Fibroblast of skin of left biceps (primary cell): ENCODE data around the gene C19orf44.

Experiments
- DNase-seq, 2 experiments: peaks; one replicate each; pipeline ENCODE4 v3.0.0-alpha.2; 2013; ENCODE audit warnings: low read depth in 2 of 2

The C19orf44 gene

DNA sequence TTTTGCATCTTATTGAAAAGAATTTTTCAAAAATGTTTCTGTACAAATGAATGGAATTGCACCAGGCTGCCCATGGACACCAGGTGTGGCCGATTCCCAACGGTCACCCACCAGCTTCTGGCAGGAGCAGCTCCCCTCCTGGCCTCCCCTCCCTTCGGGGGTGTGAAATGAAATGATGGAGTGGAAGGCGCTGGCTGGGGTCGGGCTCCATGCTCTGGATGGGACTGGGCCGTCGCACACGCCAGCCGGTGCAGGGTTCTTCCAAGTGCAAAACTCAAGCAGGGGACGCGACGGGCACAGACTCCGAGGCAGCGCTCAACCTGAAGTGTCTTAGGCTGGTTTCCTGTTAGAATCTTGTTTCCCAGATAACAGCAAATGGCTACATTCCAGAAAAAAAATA is 21.9 kb downstream of the C19orf44 start:
- no peak for DNase-seq

DNA sequence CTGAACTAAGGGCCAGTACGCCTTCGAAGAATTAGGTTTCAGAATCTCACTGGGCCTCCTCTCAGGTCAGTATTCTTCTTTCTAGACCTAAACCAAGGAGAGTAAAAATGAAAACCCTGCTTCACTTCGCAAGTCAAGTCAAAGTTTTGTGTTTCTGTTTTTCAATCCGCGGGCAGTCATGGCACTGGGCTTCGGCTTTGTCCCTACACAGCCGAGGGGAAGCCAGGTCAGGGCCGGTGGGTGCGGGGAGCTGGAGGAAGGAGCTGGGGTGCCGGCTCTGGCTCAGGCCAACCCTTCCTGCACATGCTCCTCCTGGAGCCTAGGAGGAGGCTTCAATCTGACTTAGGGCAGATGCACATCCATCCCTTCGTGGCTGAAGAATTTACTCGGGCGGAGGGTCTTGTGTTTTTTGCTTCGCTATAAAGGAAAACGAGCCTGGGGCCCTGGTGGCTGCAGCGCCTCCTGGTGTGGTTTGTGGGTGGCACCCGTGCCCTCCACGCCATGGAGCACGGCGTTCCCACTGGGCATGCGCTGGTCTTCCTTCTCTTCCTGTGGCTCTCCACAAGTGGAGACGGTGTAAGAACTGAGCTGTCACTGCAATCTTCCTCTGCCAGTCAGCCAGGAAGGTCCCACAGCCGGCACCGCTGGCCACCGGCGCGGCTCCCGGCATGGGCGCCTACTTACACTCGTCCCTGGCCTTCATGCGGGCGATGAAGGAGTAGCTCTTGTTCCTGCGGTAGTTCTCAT is 22.5 kb downstream of the C19orf44 start:
- no peak for DNase-seq

DNA sequence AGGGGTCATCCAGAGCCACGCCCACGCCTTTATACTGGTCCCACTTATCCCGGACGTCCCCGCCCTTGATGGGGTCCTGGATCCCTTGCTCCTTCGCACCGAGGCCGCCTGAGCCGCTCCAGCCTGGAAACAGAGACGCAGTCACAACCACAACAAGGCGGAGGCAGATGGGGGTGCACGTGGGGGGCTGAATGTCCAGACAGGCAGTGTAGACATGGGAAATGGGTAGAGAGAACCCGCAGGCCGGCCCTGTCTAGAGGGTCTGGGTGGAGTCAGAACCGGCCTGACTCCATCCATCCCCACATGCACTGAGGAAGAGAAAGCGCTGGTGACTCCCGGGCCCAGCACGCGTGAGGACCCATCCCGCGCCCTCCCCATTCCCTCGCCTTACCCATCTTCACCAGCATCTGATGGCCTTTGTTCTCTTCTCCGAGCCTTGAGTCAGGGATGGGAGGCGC is 23.1 kb downstream of the C19orf44 start:
- no peak for DNase-seq

DNA sequence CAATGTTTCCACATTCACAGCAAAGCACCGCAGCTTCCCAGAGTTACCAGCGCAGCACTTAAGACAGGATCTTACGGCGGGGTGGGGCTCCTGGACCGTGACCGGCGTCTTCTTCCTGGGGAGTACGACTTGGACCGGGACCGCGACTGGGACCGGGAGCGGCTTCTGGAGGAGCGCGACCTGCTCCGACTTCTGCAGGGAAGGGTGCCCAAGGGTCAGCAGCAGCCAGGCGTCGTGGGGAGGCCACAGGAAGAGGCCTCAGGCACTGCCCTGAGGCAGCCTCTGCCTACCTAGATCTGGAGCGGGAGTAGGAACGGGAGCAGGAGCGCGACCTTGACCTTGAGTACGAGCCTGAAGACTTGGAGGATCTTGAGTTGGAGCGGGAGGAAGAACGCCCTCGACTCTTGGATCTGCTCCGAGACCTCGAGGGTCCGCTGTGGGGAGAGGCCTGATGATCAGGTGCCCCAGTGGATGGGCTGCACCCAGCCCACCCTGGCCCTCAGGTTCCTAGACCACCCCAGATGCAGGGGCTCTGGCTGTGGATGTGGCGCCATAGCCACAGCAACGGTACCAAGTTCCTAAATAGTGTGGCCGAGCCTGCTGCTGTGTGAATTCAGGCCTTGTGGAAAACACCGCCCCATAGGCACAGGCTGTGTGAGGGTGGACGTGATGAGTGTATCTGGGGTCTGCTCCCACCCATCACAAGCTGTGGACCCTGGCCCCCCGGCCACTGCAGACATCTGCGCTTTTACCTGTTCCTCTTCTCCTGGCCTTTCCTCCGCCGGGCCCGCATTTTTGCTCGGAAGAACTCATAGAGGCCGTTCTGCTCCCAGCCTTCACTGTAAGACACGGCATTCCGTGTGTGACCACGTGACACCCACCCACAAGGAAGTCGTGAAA is 24.1 kb downstream of the C19orf44 start:
- DNase-seq, result no peak

DNA sequence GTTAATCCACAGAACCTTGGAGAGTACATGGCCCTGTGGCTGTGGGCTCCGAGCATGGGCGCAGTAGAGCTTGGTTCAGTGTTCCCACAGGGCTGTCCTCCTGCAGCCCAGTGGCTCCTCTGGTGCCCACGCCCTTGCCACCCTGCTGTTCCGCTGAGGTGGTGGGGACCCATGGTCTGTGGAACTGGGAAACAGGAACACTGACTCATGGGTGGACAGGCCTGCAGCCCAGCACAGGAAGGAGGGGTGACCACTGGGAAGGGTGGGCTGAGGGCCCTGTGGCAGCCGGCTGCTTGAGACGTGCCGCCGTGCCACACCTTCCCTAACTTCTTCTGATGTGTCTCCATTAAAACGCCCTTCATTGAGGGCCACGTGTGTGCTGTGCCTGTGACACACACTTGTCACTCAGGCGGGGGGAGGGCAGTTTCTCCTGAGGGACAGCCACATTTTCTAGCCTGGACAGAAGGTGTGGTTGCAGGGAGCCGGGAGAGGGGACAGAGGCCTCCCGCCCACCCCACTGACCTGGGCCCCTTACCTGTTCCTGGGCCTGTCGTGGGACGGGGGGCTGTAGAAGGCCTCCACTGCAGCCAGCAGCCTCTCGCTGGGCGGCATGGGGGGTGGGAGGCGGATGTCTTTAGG is 24.9 kb downstream of the C19orf44 start:
- no peak for DNase-seq

DNA sequence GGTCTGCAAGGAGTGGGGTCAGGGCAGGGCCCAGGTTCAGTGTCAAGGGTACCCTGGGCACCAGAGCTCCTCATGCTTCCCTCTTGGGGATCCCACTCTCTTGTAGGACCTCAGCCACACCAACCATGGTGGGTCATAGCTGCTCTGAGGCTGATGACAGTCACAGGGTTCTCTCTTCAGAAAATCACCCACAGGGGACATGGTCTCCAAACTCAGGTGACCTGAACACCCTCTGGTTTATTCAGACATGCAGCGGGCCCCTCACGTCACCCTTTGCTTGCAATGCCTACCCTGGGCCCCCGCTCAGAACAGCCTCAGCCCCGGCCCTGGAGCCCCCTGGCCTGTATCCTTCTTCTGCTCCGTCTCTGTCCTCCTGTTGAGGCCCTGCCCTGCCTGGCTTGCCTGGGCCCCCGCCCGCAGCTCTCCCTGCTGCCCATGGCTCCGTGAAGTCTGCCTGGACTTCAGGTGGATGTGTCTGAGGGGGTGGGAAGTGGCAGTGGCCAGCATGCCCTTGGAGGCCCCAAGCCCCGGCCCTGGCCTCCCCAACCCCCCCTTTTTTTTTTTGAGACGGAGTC is 25.6 kb downstream of the C19orf44 start:
- no peak for DNase-seq

DNA sequence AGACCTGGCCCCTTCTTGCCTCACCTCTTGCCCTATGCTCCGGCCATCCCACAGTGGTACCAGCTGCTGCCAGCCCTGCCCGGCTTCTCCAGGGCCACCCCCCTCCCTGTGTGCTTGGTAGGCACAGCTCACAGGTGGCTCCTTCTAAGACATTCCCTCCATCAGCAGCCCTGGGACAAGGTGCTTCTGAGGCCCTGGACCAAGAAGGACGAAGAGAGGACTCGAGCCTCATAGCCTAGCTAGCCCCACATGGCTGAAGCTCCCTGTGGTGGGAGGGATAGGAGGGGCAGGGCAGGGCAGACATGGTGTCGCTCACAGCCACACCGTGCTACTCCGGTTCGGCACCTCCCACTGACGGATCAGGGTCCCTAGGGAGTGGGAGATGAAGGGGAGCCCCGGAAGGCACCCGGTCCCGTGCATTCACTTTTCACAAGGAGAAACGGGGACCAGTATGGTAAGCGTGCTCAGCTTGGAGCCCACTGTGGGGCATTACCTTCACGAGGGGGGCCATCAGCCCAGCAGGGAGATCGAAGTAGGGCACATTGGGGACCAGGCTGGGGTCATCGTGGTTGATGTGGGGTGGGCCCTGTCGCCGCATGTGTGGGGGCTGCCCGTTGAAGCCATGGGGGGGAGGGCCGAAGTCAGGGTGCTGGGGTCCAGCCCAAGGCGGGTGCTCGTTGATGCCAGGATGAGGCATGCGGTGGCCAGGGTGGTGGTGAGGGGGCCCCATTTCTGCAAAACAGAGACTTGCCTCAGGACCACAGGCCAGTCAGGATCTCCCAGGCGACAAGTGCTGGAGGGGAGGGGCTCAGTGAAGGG is 26.6 kb downstream of the C19orf44 start:
- DNase-seq, result no peak

DNA sequence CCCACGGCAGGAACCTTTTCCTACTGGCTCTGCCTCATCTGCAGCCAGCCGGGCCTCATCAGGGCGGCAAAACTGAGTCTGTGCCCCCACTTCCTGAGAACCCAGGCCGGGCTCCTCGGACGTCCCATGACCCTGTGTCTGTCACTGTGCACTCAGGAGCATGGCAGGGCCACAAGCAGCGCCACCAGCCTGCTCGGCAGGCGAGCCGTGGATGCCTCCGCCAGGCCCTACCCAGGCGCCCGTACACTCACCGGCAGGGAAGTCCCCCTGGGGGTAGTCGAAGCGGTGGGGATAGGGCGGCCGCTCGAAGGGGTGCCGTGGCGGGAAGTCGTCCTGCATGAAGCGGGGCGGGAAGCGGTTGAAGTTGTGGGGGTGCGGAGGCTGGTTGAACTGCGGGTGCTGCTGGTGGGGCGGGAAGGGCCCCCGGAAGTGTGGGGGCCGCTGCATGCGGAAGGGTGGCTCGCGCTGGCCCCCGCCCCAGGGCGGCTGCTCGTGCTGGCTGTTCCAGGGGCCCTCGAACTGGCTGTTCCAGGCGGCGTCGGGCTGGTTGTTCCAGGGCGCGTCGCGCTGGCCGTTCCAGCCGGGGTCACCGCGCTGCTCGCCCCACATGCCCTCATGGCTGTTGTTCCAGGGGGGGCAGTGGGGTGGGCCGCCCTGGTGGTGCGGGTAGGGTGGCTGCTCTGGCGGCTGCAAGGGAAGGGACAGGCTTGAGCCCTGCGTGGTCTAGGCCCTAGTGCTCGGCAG is 29.0 kb downstream of the C19orf44 start:
- no peak for DNase-seq

DNA sequence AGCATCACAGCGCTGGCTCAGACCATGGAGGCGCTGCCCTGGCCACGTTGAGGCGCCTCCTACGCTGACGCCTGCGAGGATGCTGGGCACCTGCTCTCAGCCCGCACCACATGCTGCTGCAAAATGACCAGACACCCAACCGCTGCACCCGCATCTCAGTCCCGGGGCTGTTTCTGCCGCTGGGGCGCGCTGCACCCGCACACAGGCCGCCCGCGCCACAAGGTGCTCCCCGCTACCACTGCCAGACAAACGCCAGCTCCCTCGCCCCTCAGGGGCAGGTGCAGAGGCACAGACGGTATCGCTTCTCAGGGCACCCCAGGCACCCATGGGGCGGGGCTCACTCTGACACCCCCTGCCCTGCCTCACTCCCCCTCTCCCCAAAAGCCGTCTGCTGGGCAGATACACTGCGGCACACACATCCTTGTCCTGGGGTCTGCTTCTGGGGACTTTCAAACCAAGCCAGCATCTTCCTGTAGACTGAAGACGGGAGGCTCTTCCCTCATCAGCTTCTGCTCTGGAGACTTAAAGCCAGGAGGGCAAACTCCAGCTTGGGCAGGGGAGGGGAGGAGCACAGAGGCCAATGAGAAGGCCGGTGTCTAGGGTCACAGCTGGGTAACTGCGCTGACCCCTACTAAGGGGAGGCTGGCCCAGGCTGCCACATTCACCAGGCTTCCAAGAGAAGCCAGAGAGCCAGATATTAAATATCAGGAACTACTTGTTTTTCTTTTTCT is 29.7 kb downstream of the C19orf44 start:
- DNase-seq, result no peak

DNA sequence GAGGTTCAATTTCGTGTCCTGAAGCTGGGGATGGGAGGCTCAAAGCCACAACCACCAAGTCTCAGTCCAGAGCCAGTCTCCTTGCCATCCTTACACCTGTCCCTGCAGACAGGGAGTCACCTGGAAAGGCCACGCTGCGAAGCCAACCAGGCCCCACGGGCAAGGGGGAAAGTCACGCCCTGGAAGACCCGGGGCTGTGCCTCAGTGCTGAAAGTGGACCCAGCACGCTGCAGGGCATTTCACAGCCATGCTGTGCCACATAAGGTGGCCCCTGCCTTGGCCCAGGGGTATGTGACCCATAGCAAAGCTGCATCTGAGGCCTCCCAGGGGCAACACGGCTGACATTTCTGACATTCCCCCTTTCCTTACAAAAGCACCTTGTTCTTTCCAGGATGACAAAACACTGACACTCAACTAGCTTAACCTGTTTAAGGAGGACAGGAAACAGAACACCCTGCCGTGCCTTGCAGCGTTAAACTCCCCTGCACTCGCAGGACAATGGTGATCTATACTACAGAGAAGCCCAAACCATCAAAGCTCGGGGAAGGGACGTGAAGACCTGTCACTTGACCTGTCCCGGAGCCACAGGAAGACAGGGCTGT is 31.2 kb downstream of the C19orf44 start:
- no peak for DNase-seq

DNA sequence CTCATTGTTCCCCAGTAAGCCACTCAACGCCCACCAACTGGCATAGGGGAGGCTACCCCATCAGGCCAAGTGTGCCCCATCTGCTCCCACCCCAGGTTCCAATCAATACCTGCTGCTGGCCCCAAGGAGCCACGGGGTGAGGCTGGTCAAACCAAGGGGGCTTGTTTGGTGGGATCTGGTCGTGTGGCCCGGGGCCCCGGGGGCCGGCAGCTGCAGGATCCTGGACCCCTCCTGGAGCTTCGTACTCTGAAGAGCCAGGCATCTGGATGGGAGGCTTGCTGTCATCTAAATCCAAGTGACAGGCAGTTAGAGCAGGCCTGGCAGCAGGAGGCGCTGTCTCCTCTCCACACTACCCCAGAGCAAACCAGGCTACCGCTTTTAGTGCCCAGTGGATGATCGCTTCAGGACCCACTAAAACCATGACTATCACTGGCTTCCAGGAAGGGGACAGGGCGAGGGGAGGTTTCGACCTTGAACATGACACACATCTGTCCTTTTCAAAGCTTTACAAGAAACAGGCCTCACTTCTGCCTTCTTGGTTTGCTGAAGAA is 31.9 kb downstream of the C19orf44 start:
- no peak for DNase-seq

DNA sequence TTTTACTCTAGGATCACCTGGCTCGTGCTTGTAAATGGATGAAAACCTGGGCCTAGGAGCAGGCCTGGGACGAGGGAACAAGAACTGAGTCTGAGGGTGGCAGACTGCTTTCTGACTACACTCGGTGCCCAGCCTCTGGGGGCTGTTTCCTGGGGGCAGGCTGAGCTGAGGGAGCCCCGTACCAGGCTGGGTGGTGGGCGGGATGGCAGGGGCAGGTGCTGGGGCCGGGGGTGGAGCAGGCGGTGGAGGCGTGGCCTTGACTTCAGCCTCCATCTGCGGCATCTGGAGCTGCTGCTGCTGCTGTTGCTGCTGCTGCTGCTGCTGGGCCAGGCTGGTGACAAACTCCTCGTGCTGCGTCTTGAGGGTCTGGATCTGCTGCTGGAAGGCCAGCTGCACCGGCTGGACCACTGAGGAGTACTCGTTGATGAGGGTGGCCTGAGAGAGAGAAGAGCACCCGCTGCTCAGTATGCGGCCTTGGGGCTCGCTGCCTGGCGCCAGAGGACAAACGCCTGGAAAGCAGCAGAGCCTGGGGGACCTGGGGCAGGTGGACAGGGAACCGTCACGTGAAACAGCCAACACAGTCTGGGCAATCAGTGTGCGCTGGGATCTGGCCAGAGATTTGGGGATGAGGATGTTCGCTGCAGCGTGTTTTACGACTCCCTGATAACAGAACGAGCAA is 33.4 kb downstream of the C19orf44 start:
- no peak for DNase-seq

DNA sequence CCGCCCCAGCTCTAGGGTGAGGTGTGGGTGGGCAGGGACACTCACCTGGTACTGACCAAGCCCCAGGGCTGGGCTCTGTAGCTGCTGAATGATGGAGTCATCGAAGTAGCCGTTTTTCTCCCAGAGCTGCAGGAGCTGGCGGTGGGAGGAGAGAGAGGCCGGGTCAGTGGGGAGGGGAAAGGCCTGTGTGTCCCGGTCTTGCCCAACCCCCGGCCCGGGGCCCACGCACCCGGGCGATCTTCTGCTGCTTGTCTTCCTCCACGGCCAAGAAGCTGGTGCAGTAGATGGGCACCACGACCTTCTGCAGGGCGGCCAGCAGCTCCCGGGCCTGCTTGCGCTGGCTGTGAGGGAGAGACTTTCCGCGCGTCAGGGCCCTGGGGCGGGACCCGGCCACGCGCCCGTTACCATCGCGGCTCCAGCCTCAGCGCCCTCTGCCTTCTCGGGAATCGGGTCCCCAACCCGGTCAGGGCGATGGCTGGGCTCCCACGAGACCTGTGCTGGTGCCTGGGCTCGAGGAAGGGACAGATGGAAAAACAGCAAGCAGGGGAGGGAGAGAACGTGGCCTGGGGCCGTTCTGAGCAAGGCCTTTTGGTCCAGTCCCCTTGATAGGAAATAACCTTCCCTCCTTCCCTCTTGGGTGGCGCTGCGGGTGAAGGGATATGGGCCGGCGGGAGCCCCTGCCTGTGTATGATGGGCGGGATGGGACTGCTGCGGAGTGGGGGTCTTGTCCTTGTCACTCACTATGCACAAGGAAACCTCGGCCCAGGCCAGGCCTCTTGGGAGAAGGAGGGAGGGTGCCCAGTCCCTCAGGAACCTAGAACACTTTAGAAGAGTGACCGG is 34.6 kb downstream of the C19orf44 start:
- no peak for DNase-seq

DNA sequence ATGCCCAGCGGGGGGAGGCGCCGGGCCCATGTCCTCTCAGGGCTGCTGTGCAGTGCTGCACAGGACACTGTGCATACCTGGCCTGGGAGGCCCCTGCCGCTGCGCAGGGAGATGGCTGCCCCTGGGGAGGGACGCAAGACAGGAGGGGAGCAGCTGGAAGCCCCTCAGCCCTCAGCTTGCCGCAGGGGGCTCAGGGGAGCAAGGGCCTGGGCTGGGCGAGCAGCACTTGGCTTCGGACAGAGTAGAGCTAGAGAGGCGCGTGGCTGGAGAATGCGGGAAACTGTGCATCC is 35.1 kb downstream of the C19orf44 start:
- DNase-seq, result no peak

DNA sequence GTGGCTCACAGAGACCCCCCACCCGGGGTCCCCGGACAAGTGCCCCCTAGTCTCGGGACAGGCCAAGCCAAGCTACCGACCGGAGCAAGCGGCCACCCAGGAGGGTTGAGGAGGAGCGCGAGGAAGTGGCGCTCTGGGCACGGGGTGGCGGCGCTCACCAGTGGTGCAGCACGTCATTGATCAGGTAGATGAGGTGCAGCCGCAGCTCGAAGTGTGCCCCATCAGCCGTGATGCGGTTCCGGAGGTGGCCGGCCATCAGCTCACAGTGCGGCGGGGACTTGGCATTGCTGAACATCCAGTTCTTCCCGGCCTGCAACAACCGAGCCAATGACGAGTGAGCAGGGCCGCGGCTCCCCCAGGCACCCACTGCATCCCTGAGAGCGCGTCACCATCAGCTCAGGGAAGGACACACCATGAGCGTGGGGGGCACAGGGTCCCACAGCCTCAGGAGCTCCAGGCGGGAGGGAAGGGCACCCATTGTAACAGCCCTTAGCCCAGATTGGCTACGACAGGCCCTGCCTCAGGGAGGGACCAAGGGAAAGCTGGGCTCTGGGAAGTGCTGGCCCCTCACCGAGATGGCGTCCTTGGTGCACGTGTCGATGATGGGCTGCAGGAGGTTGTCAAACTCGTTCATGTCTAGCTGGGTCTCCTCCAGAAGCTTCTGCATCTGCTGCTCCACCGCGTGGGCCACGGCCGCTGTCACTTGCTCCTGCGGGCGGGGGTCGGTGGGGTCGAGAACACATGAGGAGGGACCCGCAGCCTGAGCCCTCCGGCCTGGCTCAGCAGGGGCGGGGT is 36.4 kb downstream of the C19orf44 start:
- no peak for DNase-seq

DNA sequence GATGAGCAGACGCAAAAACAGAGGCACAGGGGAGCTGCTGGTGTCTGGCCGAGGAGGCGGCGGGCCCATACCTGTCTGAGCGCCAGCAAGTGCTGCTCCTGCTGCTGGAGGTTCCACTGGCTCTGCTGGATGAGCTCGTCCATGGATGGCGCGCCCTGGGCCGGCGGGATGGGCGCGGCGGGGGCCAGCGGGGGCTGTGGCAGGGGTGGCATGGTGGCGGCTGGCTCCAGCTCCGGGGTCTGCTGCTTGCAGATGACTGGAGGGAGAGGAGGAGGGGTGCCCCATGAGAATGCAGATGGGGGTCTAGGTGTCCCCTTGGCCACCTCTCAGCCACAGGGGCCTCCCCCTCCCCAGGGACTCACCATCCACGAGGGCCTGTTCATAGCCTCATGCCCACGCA is 39.2 kb downstream of the C19orf44 start:
- no peak for DNase-seq

DNA sequence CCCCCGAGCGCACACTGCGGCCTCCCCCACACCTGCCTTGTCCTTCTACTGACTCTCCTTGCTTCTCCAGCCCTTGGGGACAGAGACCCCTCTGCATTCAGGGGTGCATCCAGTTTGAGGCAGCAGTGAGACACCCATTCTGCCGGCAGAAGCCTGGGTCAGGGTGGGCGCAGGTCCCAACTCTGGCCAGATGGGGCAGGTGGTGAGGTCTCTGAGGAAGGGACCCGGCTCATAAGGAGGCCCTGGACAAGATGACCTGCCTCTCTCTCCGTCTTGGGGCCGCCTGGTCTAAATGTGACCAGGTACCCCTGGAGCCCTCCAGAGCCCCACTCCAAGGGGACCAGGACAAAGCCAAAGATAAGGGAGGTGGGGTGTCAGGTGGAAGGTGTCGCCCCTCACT is 39.9 kb downstream of the C19orf44 start:
- DNase-seq, result no peak
